BJ (cell line): ENCODE results near the gene ERP27. TPM values are rescaled to one million over a fixed set of nuclear protein-coding genes. Genes with fewer than 3 reads are reported as not detected.

Experiments used
- CTCF ChIA-PET: fragments of 350-600 bp; formaldehyde crosslinking; extraction: SDS; loops from one replicate; lab custom pipeline; 2021; ENCODE audit warnings: antibody characterized with exemption, inconsistent platforms; lab: Yijun Ruan, JAX
- POLR2A ChIA-PET: fragments of 300-600 bp; sonication (Branson Sonifier 250); formaldehyde crosslinking; extraction: SDS; loops from one replicate; lab custom pipeline; 2021; ENCODE audit warnings: antibody characterized with exemption; lab: Charles Lee
- DNase-seq: peaks from one replicate; pipeline ENCODE4 v3.0.0-alpha.2; 2011; ENCODE audit warnings: low read depth
- H3K27me3 ChIP-seq: 2 replicates; pipeline ENCODE4 v1.6.0; 2011; ENCODE audit warnings: low read length; ENCODE audit not compliant: control insufficient read depth, insufficient read depth
- H3K36me3 ChIP-seq: 2 replicates; pipeline ENCODE4 v1.5.1; 2011; ENCODE audit warnings: low read length; ENCODE audit not compliant: control insufficient read depth, insufficient read depth
- H3K4me3 ChIP-seq: 2 replicates; pipeline ENCODE4 v1.5.1; 2011; ENCODE audit warnings: low read depth, mild to moderate bottlenecking, control low read depth, low read length
- CTCF ChIP-seq: IDR thresholded peaks from 2 replicates; pipeline ENCODE4 v1.5.1; 2011; ENCODE audit warnings: low read depth, mild to moderate bottlenecking, control low read depth, inconsistent platforms, low read length, moderate library complexity; ENCODE audit not compliant: insufficient read depth
- polyA plus RNA-seq: library from polyadenylated mRNA; depleted of rRNA; stranded (reverse); fragments of >200 nt; gene quantifications from 2 replicates; pipeline ENCODE4 v1.2.3, GENCODE V29; 2011

ERP27 gene
- polyA plus RNA-seq, 1 experiment: 0.93 TPM

GRCh38 chr12:14934511-14934910 lies 3.8 kb downstream of the ERP27 start:
- DNase-seq: no peak
- POLR2A ChIA-PET: no interaction called here
- CTCF ChIA-PET: interaction anchor here (0.5 to 1.8 kb wide), 2 partner anchors 11 to 617 kb away, joined by 4 to 7 read pairs; no protein-coding TSS in a partner anchor
- Histone ChIP-seq H3K36me3 (no peaks in the 10 kb centered on the region), H3K4me3 (no peak overlapping the region), H3K27me3 (no peaks in the 10 kb centered on the region)
- TF ChIP-seq CTCF: no peak

- no peak for TF ChIP-seq CTCF
- Histone ChIP-seq H3K27me3 (no peaks in the 10 kb centered on the region), H3K36me3 (no peaks in the 10 kb centered on the region), H3K4me3 (no peak overlapping the region)
- POLR2A ChIA-PET: interaction anchor here (0.6 kb wide), 1 partner anchor 158 kb away, joined by 12 read pairs; a partner anchor contains a TSS
- CTCF ChIA-PET: interaction anchor here (0.8 to 1.5 kb wide), 6 partner anchors 11 to 290 kb away, joined by 3 to 6 read pairs (median 3); partner anchors contain the start of gene RERG
- DNase-seq: no peak
Measured at GRCh38 chr12:14931791-14932560, 6.4 kb downstream of the ERP27 start.

- TF ChIP-seq CTCF: no peak
- ChIA-PET CTCF (interaction anchor here (0.8 to 1.5 kb wide), 5 partner anchors 14 to 290 kb away, joined by 3 to 6 read pairs (median 3); partner anchors contain the start of gene RERG), POLR2A (interaction anchor here (0.6 kb wide), 1 partner anchor 157 kb away, joined by 12 read pairs; a partner anchor contains a TSS)
- peak; percentile 41 for DNase-seq
- Histone ChIP-seq H3K4me3 (no peak overlapping the region), H3K27me3 (no peaks in the 10 kb centered on the region), H3K36me3 (no peaks in the 10 kb centered on the region)
Measured at GRCh38 chr12:14931359-14931758, 7.0 kb downstream of the ERP27 start.

- DNase-seq: peak; percentile 54
- no peaks in the 10 kb centered on the region for H3K36me3 ChIP-seq
- ChIA-PET CTCF (interaction anchor here (1.2 to 1.5 kb wide), 2 partner anchors 65 to 291 kb away, joined by 3 to 6 read pairs; partner anchors contain the start of gene RERG), POLR2A (no interaction called here)
- no peaks in the 10 kb centered on the region for H3K27me3 ChIP-seq
- no peak overlapping the region for H3K4me3 ChIP-seq
- peak; percentile 42 for TF ChIP-seq CTCF
Measured at GRCh38 chr12:14930299-14930698, 8.0 kb downstream of the ERP27 start.

- peak overlapping the region; percentile 9 for H3K4me3 ChIP-seq
- H3K36me3 ChIP-seq: no peaks in the 10 kb centered on the region
- CTCF ChIA-PET: interaction anchor here (0.8 to 2.2 kb wide), 3 partner anchors 66 to 292 kb away, joined by 3 to 11 read pairs (median 7); partner anchors contain the start of gene RERG
- H3K27me3 ChIP-seq: no peaks in the 10 kb centered on the region
- TF ChIP-seq CTCF: no peak
- POLR2A ChIA-PET: interaction anchor here (0.7 kb wide), 1 partner anchor 32 kb away, joined by 3 read pairs; no protein-coding TSS in a partner anchor
- no peak for DNase-seq
Measured at GRCh38 chr12:14928931-14929330, 9.4 kb downstream of the ERP27 start.
